ENCODE measurements around the gene ETV1.

The ETV1 gene

DNA sequence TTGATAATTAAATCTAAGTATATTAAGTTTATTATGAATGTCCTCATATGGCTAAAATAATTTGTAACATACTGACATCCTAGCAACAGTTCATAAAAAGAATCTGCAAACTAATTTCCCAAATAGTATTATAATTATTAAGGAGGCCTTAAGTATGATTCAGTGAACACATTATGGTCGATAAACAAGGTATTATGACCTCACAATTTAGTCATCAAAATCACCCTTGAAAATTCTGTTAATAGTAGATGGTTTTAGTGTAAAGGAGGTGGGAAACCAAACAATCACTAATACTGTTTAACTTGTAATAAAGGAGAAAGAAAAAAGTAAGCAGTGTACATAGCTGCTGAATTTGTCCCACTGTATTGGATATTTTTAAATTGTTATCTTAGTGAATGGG is 2.1 kb downstream of the ETV1 start:
- no peaks in the 10 kb centered on the region for H3K9me3 ChIP-seq
- TF ChIP-seq, protein P1, sequence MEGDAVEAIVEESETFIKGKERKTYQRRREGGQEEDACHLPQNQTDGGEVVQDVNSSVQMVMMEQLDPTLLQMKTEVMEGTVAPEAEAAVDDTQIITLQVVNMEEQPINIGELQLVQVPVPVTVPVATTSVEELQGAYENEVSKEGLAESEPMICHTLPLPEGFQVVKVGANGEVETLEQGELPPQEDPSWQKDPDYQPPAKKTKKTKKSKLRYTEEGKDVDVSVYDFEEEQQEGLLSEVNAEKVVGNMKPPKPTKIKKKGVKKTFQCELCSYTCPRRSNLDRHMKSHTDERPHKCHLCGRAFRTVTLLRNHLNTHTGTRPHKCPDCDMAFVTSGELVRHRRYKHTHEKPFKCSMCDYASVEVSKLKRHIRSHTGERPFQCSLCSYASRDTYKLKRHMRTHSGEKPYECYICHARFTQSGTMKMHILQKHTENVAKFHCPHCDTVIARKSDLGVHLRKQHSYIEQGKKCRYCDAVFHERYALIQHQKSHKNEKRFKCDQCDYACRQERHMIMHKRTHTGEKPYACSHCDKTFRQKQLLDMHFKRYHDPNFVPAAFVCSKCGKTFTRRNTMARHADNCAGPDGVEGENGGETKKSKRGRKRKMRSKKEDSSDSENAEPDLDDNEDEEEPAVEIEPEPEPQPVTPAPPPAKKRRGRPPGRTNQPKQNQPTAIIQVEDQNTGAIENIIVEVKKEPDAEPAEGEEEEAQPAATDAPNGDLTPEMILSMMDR (IDR thresholded peaks at IDR 0.05) = no peak
- intact Hi-C loops (cut with DNase I; ENCODE audit: low total_unique reads) = no loop called here
- H3K36me3 ChIP-seq = no peaks in the 10 kb centered on the region
- H3K4me3 ChIP-seq = no peak overlapping the region
- H3K27me3 ChIP-seq = no peaks in the 10 kb centered on the region
- peaks cover 0 to 22% (median 4%) of the 10 kb centered on the region in 4 donors for H3K4me1 ChIP-seq
- no peak overlapping the region for H3K27ac ChIP-seq
- DNase-seq = no peak

DNA sequence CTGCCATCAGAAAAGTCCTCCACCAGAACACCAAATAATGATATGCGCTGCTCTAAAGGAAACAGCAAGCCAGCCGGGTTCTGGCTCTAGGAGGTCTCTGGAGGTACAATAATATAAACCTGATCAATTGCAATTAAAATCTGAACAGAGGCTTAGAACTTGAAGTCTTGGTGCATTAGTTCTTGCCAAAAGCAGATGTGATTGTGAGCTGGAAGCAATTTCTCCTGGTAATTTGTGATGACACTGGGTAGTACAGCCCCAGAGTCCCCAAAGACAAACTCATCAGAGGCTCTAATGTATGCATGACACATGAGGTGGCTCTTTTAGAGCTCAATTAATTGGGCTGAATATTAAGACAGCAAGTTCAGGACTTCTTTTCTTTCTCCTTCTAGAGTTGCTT is 3.3 kb downstream of the ETV1 start:
- intact Hi-C loops (cut with DNase I; ENCODE audit: low total_unique reads) = no loop called here
- TF ChIP-seq, protein P1 (IDR thresholded peaks at IDR 0.05) = no peak
- Histone ChIP-seq H3K36me3 (no peaks in the 10 kb centered on the region), H3K9me3 (no peaks in the 10 kb centered on the region), H3K27ac (no peak overlapping the region), H3K27me3 (no peaks in the 10 kb centered on the region), H3K4me1 (peaks cover 0 to 22% (median 3%) of the 10 kb centered on the region in 4 donors), H3K4me3 (no peak overlapping the region)
- no peak for DNase-seq

DNA sequence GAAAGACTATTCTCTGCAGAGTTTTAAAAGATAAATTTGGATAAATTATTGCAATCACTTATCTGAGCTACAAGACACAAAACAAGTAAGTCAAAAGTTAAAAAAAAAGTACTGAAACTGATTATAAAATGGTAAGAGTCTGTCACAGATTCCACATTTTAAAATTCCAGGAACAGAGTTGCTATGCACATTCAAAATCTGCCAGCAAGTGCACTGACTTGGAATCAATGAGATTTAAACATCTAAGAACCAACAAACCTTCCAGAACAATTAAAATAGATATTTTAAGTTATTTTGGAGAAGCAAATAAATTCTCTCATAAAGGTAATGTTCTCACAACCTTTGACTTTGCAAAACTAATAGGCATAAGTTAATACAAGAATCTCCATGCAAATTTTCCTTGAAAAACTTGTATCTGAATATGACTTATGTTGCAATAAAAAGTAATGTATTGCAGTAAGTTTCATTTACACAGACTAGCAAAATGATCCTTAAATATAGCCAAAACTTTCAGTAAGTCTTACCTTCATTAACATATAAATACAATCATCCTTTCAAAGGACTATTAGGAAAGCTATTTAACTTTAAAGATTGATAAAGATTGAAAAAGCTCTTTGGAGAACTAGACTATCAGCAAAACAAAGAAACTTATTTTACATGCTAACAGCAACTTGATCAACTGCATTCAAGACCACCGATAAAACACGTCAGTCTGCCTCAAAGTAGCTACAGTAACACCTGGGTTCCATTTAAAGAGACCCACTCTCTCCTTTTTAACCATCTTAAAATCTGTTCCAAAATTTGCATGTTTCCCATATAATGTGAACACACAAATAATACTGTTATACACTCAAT is 4.4 kb downstream of the ETV1 start:
- Histone ChIP-seq H3K27me3 (no peaks in the 10 kb centered on the region), H3K36me3 (no peaks in the 10 kb centered on the region), H3K4me3 (no peak overlapping the region), H3K4me1 (peaks cover 0 to 34% (median 6%) of the 10 kb centered on the region in 4 donors), H3K27ac (no peak overlapping the region), H3K9me3 (no peaks in the 10 kb centered on the region)
- DNase-seq = no peak
- TF ChIP-seq, protein P1 (IDR thresholded peaks at IDR 0.05) = no peak
- intact Hi-C loops (cut with DNase I; ENCODE audit: low total_unique reads) = no loop called here

DNA sequence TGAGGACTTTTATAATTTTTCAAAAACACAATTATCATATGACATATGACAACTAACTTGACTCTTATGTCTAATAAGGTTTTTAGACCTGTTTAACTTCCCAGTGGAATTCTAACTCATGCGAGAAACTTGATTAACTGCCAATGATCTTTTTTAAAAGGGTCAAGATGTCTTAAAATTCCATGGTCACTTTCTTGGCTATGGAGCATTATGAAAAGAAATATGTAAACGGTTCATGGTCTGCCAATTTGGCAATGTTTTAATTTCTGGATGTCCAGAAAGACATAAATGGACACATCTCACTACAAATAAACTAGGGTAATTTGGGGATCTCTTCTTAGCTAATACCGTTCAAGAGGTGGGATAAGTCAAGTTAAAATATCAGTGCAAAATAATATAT is 5.4 kb downstream of the ETV1 start:
- Histone ChIP-seq H3K4me3 (no peak overlapping the region), H3K36me3 (no peaks in the 10 kb centered on the region), H3K27ac (no peak overlapping the region), H3K4me1 (peaks cover 0 to 39% (median 6%) of the 10 kb centered on the region in 4 donors), H3K27me3 (no peaks in the 10 kb centered on the region), H3K9me3 (no peaks in the 10 kb centered on the region)
- DNase-seq = no peak
- intact Hi-C loops (cut with DNase I; ENCODE audit: low total_unique reads) = no loop called here
- TF ChIP-seq, protein P1 (IDR thresholded peaks at IDR 0.05) = no peak

DNA sequence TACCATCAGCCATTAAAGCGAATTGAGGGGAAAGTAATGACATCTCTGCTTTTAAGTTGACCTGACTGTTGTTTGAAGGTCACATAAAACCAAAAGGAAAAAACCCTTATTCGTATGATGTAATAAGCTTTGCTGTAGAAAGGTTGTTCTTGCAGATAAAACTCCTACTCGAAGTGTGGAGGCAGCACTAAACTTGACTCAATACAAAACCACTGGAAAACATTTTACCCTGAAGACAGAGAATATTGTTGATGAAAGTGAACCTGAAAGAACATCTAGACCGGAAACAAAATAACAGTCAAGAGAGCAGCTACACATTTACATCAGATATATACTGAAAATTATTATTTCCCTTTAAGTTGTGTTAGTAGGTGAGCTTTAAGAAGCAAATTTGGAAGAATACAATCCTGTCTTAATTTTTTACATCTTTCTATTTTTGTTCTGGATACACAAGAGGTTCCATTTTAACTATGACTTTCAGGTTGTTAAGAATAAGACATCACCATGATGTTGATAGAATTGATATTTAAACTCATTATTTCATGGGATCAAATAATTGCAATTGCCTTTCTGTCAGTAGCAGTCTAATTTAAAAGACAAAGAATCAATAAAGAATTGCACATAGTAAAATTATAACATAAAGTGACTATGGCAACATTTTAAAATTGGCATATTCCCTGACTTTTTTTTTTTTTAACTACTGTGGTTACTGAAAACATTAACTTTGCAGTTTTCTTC is 6.4 kb downstream of the ETV1 start:
- no peak overlapping the region for H3K4me3 ChIP-seq
- peaks cover 0 to 35% (median 4%) of the 10 kb centered on the region in 4 donors for H3K4me1 ChIP-seq
- H3K36me3 ChIP-seq = no peaks in the 10 kb centered on the region
- TF ChIP-seq, protein P1 (IDR thresholded peaks at IDR 0.05) = no peak
- intact Hi-C loops (cut with DNase I; ENCODE audit: low total_unique reads) = no loop called here
- H3K27ac ChIP-seq = no peak overlapping the region
- no peak for DNase-seq
- no peaks in the 10 kb centered on the region for H3K9me3 ChIP-seq
- H3K27me3 ChIP-seq = no peaks in the 10 kb centered on the region
